ENCODE data around the gene LIPC. TPM values are rescaled to one million over a fixed set of nuclear protein-coding genes. Genes with fewer than 3 reads are reported as not detected.

The LIPC gene
- total RNA-seq, 3 donors from 2014 or later: 2.3 to 9.3 (median 3.4) TPM

GRCh38 chr15:58467722-58468423, 36.1 kb downstream of the LIPC start:
- ATAC-seq (no peak), DNase-seq (no peak)
- intact Hi-C loops (cut with DNase I, micrococcal nuclease): no loop called here
- Histone ChIP-seq H3K9me3 (no peaks in the 10 kb centered on the region), H3K4me1 (ENCODE audit: low read depth) (peaks cover 5% of the 10 kb centered on the region), H3K36me3 (ENCODE audit: low read depth) (no peaks in the 10 kb centered on the region), H3K4me3 (no peak overlapping the region)
- TF ChIP-seq, protein P1, sequence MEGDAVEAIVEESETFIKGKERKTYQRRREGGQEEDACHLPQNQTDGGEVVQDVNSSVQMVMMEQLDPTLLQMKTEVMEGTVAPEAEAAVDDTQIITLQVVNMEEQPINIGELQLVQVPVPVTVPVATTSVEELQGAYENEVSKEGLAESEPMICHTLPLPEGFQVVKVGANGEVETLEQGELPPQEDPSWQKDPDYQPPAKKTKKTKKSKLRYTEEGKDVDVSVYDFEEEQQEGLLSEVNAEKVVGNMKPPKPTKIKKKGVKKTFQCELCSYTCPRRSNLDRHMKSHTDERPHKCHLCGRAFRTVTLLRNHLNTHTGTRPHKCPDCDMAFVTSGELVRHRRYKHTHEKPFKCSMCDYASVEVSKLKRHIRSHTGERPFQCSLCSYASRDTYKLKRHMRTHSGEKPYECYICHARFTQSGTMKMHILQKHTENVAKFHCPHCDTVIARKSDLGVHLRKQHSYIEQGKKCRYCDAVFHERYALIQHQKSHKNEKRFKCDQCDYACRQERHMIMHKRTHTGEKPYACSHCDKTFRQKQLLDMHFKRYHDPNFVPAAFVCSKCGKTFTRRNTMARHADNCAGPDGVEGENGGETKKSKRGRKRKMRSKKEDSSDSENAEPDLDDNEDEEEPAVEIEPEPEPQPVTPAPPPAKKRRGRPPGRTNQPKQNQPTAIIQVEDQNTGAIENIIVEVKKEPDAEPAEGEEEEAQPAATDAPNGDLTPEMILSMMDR (IDR thresholded peaks at IDR 0.05): no peak

DNA sequence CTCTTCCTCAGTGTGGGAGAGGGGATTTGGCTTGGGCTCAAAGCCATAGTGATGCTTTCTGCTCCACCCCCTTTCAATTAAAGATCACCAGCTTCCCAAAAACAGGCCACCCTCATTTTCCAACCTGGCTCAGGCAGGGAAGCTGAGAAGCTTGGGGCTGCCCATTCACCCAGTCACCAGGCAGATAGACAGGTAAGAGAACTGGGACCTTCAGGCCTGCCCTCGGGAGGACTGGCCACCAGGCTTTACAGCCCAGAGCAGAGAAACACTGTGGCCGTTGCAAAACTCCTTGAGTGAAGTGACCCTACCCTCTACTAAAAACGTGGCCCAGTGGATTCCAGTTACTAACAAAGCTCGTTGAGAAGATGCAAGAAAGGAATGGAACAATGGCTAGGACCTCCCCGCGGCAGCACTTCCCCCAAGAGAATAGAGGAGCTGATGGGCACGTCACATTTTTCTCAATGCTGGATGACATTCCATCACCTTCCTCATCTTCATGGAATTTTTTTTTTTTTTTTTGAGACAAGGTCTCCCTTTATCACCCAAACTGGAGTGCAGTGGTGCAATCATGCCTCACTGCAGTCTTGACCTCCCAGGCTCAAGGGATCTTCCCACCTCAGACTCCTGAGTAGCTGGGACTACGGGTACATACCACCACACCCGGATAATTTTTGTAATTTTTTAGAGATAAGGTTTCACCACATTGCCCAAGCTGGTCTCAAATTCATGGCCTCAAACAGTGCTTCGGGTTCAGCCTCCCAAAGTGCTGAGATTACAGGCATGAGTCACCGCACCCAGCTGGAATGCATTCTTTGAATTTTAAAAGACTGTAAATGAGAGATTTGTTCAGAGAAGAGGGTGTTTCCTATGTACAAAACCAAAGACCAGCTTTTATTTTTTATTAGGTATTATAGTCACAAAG, 37.9 kb downstream of the LIPC start:
- H3K36me3 ChIP-seq (ENCODE audit: low read depth): no peaks in the 10 kb centered on the region
- ATAC-seq (peak; percentile 74), DNase-seq (no peak)
- no peaks in the 10 kb centered on the region for H3K9me3 ChIP-seq
- H3K4me3 ChIP-seq: no peak overlapping the region
- H3K4me1 ChIP-seq (ENCODE audit: low read depth): peaks cover 3% of the 10 kb centered on the region
- intact Hi-C loops (cut with DNase I, micrococcal nuclease): no loop called here
- TF ChIP-seq, protein P1 (IDR thresholded peaks at IDR 0.05): no peak

DNA sequence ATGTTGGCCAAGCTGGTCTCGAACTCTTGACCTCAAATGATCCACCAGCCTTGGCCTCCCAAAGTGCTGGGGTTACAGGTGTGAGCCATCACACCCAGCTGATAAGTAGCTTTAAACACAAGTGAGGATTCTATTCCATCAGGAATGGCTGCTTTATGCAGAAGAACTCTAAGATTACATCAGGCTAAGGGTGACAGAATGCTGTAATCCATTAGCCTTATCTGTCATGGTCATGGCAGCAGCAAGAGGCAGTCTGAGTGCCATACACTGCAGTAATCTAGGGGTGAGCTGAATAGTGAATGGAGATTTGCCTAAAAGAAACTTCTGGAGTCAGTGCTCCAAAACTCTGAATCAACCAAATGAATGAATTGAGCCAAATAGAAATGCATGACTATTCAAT, 39.6 kb downstream of the LIPC start:
- DNase-seq (no peak), ATAC-seq (no peak)

GRCh38 chr15:58472221-58472620, 40.4 kb downstream of the LIPC start:
- intact Hi-C loops (cut with DNase I, micrococcal nuclease): no loop called here
- peaks cover 3% of the 10 kb centered on the region for H3K4me1 ChIP-seq (ENCODE audit: low read depth)
- no peaks in the 10 kb centered on the region for H3K36me3 ChIP-seq (ENCODE audit: low read depth)
- H3K9me3 ChIP-seq: no peaks in the 10 kb centered on the region
- TF ChIP-seq, protein P1 (IDR thresholded peaks at IDR 0.05): no peak
- H3K4me3 ChIP-seq: no peak overlapping the region
- no peak for ATAC-seq
- no peak for DNase-seq

More for the DNA sequence above, 39.6 kb downstream of the LIPC start:
- no peak overlapping the region for H3K4me3 ChIP-seq
- H3K9me3 ChIP-seq: no peaks in the 10 kb centered on the region
- TF ChIP-seq, protein P1 (IDR thresholded peaks at IDR 0.05): no peak
- no peaks in the 10 kb centered on the region for H3K36me3 ChIP-seq (ENCODE audit: low read depth)
- peaks cover 3% of the 10 kb centered on the region for H3K4me1 ChIP-seq (ENCODE audit: low read depth)
- intact Hi-C loops (cut with DNase I, micrococcal nuclease): no loop called here

DNA sequence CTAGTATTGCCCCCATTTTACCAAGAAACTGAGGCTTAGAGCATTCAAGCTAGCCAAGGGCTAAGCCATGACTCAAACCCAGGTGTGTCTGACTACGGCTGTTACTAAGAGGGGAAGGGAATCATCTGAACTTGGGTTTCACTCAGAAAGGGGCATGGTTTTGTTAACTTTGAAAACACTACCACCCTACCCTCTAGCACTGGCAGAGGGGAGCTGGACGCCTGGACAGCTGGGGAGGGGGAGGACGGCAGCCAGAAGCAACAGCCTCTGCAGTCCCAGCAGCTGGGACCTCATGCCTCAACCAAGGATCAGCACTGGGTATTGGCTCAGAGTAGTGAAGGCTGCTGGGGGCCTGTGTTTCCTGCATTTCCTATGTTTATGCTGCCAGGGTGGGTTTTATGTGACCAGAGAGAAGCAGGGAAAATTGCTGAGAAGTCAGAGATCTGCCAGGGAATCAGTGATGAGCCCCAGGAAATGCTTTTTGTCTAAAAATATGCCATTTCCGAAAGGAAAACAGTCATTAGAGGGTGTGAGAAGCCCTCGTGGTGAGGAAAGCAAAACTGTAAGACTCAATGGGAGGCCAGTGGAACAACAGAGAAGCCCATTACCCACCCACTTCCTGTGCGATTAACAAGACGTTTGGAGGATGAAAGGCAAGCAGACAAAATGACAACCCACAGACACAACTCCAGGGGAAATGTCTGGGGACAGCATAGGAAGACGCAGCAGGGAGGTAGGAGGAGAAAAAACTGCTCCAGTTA, 41.2 kb downstream of the LIPC start:
- DNase-seq (no peak), ATAC-seq (peak; percentile 31)
- intact Hi-C loops (cut with DNase I, micrococcal nuclease): no loop called here
- peaks cover 3% of the 10 kb centered on the region for H3K4me1 ChIP-seq (ENCODE audit: low read depth)
- no peaks in the 10 kb centered on the region for H3K9me3 ChIP-seq
- H3K36me3 ChIP-seq (ENCODE audit: low read depth): no peaks in the 10 kb centered on the region
- TF ChIP-seq, protein P1 (IDR thresholded peaks at IDR 0.05): no peak
- H3K4me3 ChIP-seq: no peak overlapping the region
